ENCODE measurements around the gene UNC93B1. TPM values are rescaled to one million over a fixed set of nuclear protein-coding genes. Genes with fewer than 3 reads are reported as not detected.

The UNC93B1 gene
- total RNA-seq, 1 donor from 2014 or later: 4.3 TPM

DNA sequence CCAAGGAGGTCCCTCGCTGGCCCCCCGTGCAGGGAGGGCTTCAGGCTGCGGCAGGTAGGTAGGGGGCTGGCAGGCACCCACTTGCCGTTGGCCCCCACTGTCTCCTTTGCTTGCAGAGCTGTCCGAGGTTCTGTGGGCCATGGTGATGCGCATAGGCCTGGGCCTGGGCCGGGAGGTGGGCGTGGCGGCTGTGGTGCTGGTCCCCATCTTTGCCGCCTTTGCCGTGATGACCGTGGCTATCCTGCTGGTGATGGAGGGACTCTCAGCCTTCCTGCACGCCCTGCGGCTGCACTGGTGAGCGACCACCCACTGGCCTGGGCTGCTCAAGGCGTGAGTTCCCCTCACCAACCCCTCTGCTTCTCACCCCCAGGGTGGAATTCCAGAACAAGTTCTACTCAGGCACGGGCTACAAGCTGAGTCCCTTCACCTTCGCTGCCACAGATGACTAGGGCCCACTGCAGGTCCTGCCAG is 46.5 kb upstream of the UNC93B1 start:
- Mint-ChIP-seq H3K36me3 (ENCODE audit: low read depth) (no peaks in the 10 kb centered on the region), H3K9me3 (no peaks in the 10 kb centered on the region), H3K4me3 (no peak overlapping the region), H3K4me1 (peaks cover 4% of the 10 kb centered on the region), H3K27me3 (ENCODE audit: low read depth) (no peaks in the 10 kb centered on the region), H3K27ac (ENCODE audit: unreplicated experiment) (no peak overlapping the region)
- no peak for TF ChIP-seq CTCF (conservative IDR thresholded peaks at IDR 0.05)
- DNase-seq (ENCODE audit: low read depth, low spot score): no peak

DNA sequence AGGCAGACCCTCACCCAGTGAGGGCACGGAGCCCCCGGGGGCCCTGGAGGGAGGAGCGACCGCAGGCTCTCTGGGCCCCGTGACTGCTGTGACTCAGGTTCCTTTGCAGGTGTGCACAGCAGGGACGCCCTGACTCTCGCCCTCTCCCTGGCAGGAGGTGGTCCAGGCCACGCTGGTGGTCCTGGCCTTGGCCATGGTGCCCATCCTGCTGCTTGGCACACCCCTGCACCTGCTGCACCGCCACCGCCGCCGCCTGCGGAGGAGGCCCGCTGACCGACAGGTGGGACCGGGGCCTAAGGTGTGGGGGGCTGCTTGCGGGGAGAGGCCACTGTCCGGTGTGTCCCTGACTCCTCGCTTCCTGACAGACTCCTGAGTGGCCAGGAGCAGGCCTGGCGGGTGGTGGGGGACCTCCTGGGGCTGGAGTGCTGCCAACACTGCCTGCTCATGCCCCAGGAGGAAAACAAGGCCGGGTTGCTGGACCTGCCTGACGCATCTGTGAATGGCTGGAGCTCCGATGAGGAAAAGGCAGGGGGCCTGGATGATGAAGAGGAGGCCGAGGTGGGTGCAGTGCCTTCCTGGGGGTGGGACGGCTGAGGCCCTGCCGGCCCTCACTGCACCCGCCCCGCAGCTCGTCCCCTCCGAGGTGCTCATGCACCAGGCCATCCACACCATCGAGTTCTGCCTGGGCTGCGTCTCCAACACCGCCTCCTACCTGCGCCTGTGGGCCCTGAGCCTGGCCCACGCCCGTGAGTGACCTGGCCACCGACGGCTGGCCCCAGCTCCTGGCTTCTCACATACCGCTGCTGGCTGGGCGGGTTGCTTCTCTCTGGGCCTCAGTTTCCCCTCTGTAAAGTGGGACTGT is 45.8 kb upstream of the UNC93B1 start:
- Mint-ChIP-seq H3K27ac (ENCODE audit: unreplicated experiment) (no peak overlapping the region), H3K9me3 (no peaks in the 10 kb centered on the region), H3K4me1 (peaks cover 4% of the 10 kb centered on the region), H3K27me3 (ENCODE audit: low read depth) (no peaks in the 10 kb centered on the region), H3K36me3 (ENCODE audit: low read depth) (no peaks in the 10 kb centered on the region), H3K4me3 (no peak overlapping the region)
- no peak for TF ChIP-seq CTCF (conservative IDR thresholded peaks at IDR 0.05)
- no peak for DNase-seq (ENCODE audit: low read depth, low spot score)

DNA sequence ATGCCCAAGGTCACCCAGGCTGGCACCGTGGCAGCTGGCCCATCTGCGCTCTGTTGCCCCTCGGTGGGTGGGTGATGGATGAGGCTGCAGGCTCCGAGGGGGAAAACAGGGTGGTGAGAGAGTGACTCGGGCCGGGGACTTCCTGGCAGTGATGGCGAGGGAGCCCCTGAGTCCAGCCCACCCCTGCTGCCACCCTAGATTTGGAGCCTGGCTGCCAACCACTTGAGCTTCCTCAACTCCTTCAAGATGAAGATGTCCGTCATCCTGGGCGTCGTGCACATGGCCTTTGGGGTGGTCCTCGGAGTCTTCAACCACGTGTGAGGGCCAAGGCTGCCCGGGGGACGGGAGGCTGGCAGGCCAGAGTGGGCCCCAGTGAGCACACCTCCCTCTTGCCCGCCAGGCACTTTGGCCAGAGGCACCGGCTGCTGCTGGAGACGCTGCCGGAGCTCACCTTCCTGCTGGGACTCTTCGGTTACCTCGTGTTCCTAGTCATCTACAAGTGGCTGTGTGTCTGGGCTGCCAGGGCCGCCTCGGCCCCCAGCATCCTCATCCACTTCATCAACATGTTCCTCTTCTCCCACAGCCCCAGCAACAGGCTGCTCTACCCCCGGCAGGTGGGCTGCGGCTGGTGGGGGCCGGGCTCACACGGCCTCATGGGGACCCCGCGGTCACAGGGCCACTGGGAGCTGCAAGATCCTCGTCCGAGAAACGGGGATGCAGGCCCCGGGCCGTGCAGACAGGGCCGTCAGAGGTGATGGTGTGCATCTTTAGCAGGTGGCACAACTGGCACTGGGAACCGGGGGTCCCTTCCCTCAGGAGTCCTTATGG is 45.0 kb upstream of the UNC93B1 start:
- H3K27ac Mint-ChIP-seq (ENCODE audit: unreplicated experiment): no peak overlapping the region
- H3K9me3 Mint-ChIP-seq: no peaks in the 10 kb centered on the region
- H3K36me3 Mint-ChIP-seq (ENCODE audit: low read depth): no peaks in the 10 kb centered on the region
- no peak for DNase-seq (ENCODE audit: low read depth, low spot score)
- no peaks in the 10 kb centered on the region for H3K27me3 Mint-ChIP-seq (ENCODE audit: low read depth)
- H3K4me1 Mint-ChIP-seq: peaks cover 4% of the 10 kb centered on the region
- H3K4me3 Mint-ChIP-seq: no peak overlapping the region
- TF ChIP-seq CTCF (conservative IDR thresholded peaks at IDR 0.05): no peak

DNA sequence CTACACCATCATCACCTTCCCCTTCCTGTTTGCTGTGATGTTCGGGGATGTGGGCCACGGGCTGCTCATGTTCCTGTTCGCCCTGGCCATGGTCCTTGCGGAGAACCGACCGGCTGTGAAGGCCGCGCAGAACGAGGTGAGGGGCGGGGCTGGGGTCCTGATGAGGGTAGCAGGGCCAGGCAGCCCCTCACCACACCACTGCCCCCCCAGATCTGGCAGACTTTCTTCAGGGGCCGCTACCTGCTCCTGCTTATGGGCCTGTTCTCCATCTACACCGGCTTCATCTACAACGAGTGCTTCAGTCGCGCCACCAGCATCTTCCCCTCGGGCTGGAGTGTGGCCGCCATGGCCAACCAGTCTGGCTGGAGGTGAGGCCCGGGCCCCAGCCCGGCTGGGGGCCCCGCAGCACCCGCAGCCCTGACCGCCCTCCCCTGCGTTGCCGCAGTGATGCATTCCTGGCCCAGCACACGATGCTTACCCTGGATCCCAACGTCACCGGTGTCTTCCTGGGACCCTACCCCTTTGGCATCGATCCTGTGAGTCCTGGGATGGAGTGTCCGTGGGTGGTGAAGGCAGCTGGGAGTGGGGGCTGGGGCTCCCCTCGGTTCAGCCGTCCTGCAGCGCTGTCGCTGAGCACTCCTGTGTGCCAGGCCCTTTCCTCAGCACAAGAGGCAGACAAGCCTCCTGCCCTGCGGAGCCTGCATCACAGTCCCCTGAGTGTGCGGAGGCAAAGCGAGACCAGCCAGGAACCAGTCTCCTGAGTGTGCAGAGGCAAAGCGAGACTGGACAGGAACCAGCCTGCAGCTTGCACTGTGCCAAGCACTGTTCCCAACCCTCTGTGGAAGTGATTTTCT is 43.8 kb upstream of the UNC93B1 start:
- Mint-ChIP-seq H3K27ac (ENCODE audit: unreplicated experiment) (no peak overlapping the region), H3K9me3 (no peaks in the 10 kb centered on the region), H3K36me3 (ENCODE audit: low read depth) (no peaks in the 10 kb centered on the region), H3K4me1 (no peaks in the 10 kb centered on the region), H3K27me3 (ENCODE audit: low read depth) (no peaks in the 10 kb centered on the region), H3K4me3 (no peak overlapping the region)
- no peak for TF ChIP-seq CTCF (conservative IDR thresholded peaks at IDR 0.05)
- no peak for DNase-seq (ENCODE audit: low read depth, low spot score)

DNA sequence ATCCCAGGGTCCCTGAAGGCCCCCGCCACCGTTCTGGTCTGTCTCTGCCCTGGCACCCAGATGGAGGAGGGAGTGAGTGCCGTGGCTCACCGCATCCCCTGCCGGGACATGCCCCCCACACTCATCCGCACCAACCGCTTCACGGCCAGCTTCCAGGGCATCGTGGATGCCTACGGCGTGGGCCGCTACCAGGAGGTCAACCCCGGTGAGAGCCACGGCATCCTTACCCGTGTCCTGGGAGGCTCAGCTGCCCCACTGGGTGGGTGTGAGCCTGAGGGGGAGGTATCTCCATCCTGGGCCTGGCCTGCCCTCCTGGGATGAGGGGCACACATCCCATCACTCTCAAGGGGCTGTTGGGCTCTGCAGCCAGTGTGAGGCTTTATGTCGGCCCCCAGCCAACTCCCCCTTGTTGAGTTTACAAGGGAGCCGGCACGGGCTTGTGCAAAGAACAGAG is 41.0 kb upstream of the UNC93B1 start:
- Mint-ChIP-seq H3K9me3 (no peaks in the 10 kb centered on the region), H3K4me1 (peaks cover 4% of the 10 kb centered on the region), H3K27me3 (ENCODE audit: low read depth) (no peaks in the 10 kb centered on the region), H3K27ac (ENCODE audit: unreplicated experiment) (no peak overlapping the region), H3K36me3 (ENCODE audit: low read depth) (no peaks in the 10 kb centered on the region), H3K4me3 (no peak overlapping the region)
- TF ChIP-seq CTCF (conservative IDR thresholded peaks at IDR 0.05): no peak
- DNase-seq (ENCODE audit: low read depth, low spot score): no peak
